HG03521 (cell line): ENCODE data around the gene KRT7.
"Not testable (repeated sequence)": the region's sequence is repeated elsewhere in the genome, so short reads cannot be mapped to it uniquely, and the experiment has no call there.

Experiments
- ATAC-seq: cut with Tn5 transposase; IDR thresholded peaks from one replicate; pipeline ENCODE4 v1.9.1; 2021; ENCODE audit warnings: mild to moderate bottlenecking, moderate library complexity; ENCODE audit not compliant: unreplicated experiment

KRT7 gene

GRCh38 chr12:52254965-52255751, 22.1 kb downstream of the KRT7 start:
- ATAC-seq = no peak

- no peak for ATAC-seq
Measured at GRCh38 chr12:52255926-52256583, 23.0 kb downstream of the KRT7 start.

GRCh38 chr12:52256584-52256935, 23.5 kb downstream of the KRT7 start:
- no peak for ATAC-seq

- no peak for ATAC-seq
Measured at GRCh38 chr12:52257074-52257551, 24.1 kb downstream of the KRT7 start.

GRCh38 chr12:52257922-52258321, 24.9 kb downstream of the KRT7 start:
- ATAC-seq = not testable (repeated sequence)

- no peak for ATAC-seq
Measured at GRCh38 chr12:52258335-52258901, 25.4 kb downstream of the KRT7 start.

GRCh38 chr12:52259657-52260243, 26.7 kb downstream of the KRT7 start:
- no peak for ATAC-seq

- ATAC-seq = no peak
Measured at GRCh38 chr12:52260361-52261207, 27.5 kb downstream of the KRT7 start.

GRCh38 chr12:52261208-52261484, 28.1 kb downstream of the KRT7 start:
- no peak for ATAC-seq

- ATAC-seq = no peak
Measured at GRCh38 chr12:52262286-52262685, 29.2 kb downstream of the KRT7 start.

GRCh38 chr12:52263761-52264434, 30.9 kb downstream of the KRT7 start:
- ATAC-seq = no peak

- ATAC-seq = no peak
Measured at GRCh38 chr12:52264435-52264825, 31.4 kb downstream of the KRT7 start.

- ATAC-seq = no peak
Measured at GRCh38 chr12:52266514-52266913, 33.5 kb downstream of the KRT7 start.

- no peak for ATAC-seq
Measured at GRCh38 chr12:52267266-52267665, 34.2 kb downstream of the KRT7 start.

GRCh38 chr12:52267699-52268098, 34.7 kb downstream of the KRT7 start:
- no peak for ATAC-seq

- no peak for ATAC-seq
Measured at GRCh38 chr12:52268212-52268611, 35.2 kb downstream of the KRT7 start.

- no peak for ATAC-seq
Measured at GRCh38 chr12:52270541-52271070, 37.6 kb downstream of the KRT7 start.

- ATAC-seq = no peak
Measured at GRCh38 chr12:52271158-52271557, 38.1 kb downstream of the KRT7 start.

- no peak for ATAC-seq
Measured at GRCh38 chr12:52274521-52275120, 41.6 kb downstream of the KRT7 start, which contains the start of gene KRT86. Gene KRT86 (plus strand): TSS chr12:52274645. CDS start chr12:52301917, 27,272 bp downstream.

GRCh38 chr12:52275686-52276085, 42.6 kb downstream of the KRT7 start:
- no peak for ATAC-seq
